Hepatocyte (in vitro differentiated cells): ENCODE results near the gene ZBTB22.

Experiments
- CTCF ChIP-seq: fragments of 200-600 bp; sonication (generic); IDR thresholded peaks from 2 replicates; pipeline ENCODE4 v1.5.1; 2016; ENCODE audit warnings: antibody characterized with exemption, mild to moderate bottlenecking; ENCODE audit not compliant: poor library complexity
- EZH2 ChIP-seq: fragments of 200-600 bp; sonication (generic); IDR thresholded peaks from 2 replicates; pipeline ENCODE4 v1.6.1; 2016; ENCODE audit warnings: antibody characterized with exemption, mild to moderate bottlenecking, borderline replicate concordance
- EZH2phosphoT487 ChIP-seq: fragments of 200-600 bp; sonication (generic); IDR thresholded peaks from one replicate; pipeline ENCODE4 v1.6.1; 2018; ENCODE audit warnings: antibody characterized with exemption, mild to moderate bottlenecking, low read depth, moderate library complexity; ENCODE audit not compliant: unreplicated experiment, severe bottlenecking

- TF ChIP-seq CTCF, result no peak
- no peak for TF ChIP-seq EZH2
- TF ChIP-seq EZH2phosphoT487, result no peak
Observed at GRCh38 chr6:33335916-33336315, 18.4 kb upstream of the ZBTB22 start.
